ENCODE data around the gene PLA2G4B. TPM values are rescaled to one million over a fixed set of nuclear protein-coding genes. Genes with fewer than 3 reads are reported as not detected.

Gene PLA2G4B
- 8.0 and 10.5 TPM in 2 replicates for total RNA-seq

GRCh38 chr15:41838400-41838897 lies at the start of gene PLA2G4B:
Gene PLA2G4B, plus strand, starts transcription at chr15:41838847. Its CDS starts 67 bp downstream, at chr15:41838914.
- intact Hi-C loops (cut with micrococcal nuclease): no loop called here
- peaks cover 8% of the 10 kb centered on the region for H3K36me3 Mint-ChIP-seq (ENCODE audit: low read depth)
- DNase-seq (ENCODE audit: low spot score): no peak
- H3K27ac Mint-ChIP-seq: no peak within 1 kb of the TSS
- no peaks in the 10 kb centered on the region for H3K27me3 Mint-ChIP-seq (ENCODE audit: low read depth)
- peaks cover 6% of the 10 kb centered on the region for H3K4me1 Mint-ChIP-seq (ENCODE audit: low read depth)
- H3K4me3 Mint-ChIP-seq (ENCODE audit: low read depth): no peak within 1 kb of the TSS
- H3K9me3 Mint-ChIP-seq: no peaks in the 10 kb centered on the region

- Mint-ChIP-seq H3K4me3 (ENCODE audit: low read depth) (no peak overlapping the region), H3K4me1 (ENCODE audit: low read depth) (peaks cover 41% of the 10 kb centered on the region), H3K27ac (no peak overlapping the region), H3K9me3 (no peaks in the 10 kb centered on the region), H3K27me3 (ENCODE audit: low read depth) (no peaks in the 10 kb centered on the region), H3K36me3 (ENCODE audit: low read depth) (peaks cover 2% of the 10 kb centered on the region)
- intact Hi-C loops (cut with micrococcal nuclease): no loop called here
- no peak for DNase-seq (ENCODE audit: low spot score)
These were observed 49.4 kb upstream of the PLA2G4B start for GRCh38 chr15:41789236-41789635.

GRCh38 chr15:41789662-41790061 lies 49.0 kb upstream of the PLA2G4B start:
- intact Hi-C loops (cut with micrococcal nuclease): loop anchor here (2.0 kb wide), 1 partner anchor 15 kb away; the partner anchor contains the start of gene MAPKBP1
- H3K27ac Mint-ChIP-seq: no peak overlapping the region
- H3K9me3 Mint-ChIP-seq: no peaks in the 10 kb centered on the region
- no peak for DNase-seq (ENCODE audit: low spot score)
- H3K4me1 Mint-ChIP-seq (ENCODE audit: low read depth): peaks cover 41% of the 10 kb centered on the region
- peaks cover 2% of the 10 kb centered on the region for H3K36me3 Mint-ChIP-seq (ENCODE audit: low read depth)
- no peaks in the 10 kb centered on the region for H3K27me3 Mint-ChIP-seq (ENCODE audit: low read depth)
- H3K4me3 Mint-ChIP-seq (ENCODE audit: low read depth): no peak overlapping the region

DNA sequence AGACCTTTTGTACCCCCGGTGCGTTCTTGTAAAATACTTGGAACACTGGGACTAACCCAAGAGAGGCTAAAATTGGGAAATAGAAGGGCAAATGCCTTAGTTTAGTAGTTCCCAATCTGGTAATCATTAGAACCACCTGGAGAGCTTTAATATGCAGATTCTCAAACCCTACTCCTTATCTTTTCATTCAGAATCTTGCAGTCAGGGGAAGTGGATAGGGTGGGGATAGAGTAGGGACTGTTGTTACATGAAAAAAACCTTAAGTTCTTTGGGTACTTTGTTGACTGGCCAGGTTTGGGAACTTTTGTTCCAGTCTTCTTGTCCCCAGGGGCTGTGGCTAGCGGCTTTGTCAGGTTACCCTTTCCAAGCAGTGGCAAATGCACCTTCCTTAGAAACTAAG lies 48.5 kb upstream of the PLA2G4B start:
- intact Hi-C loops (cut with micrococcal nuclease): loop anchor here (2.0 kb wide), 1 partner anchor 15 kb away; the partner anchor contains the start of gene MAPKBP1
- Mint-ChIP-seq H3K36me3 (ENCODE audit: low read depth) (peaks cover 2% of the 10 kb centered on the region), H3K4me3 (ENCODE audit: low read depth) (no peak overlapping the region), H3K9me3 (no peaks in the 10 kb centered on the region), H3K27me3 (ENCODE audit: low read depth) (no peaks in the 10 kb centered on the region), H3K4me1 (ENCODE audit: low read depth) (peaks cover 42% of the 10 kb centered on the region), H3K27ac (no peak overlapping the region)
- DNase-seq (ENCODE audit: low spot score): no peak

DNA sequence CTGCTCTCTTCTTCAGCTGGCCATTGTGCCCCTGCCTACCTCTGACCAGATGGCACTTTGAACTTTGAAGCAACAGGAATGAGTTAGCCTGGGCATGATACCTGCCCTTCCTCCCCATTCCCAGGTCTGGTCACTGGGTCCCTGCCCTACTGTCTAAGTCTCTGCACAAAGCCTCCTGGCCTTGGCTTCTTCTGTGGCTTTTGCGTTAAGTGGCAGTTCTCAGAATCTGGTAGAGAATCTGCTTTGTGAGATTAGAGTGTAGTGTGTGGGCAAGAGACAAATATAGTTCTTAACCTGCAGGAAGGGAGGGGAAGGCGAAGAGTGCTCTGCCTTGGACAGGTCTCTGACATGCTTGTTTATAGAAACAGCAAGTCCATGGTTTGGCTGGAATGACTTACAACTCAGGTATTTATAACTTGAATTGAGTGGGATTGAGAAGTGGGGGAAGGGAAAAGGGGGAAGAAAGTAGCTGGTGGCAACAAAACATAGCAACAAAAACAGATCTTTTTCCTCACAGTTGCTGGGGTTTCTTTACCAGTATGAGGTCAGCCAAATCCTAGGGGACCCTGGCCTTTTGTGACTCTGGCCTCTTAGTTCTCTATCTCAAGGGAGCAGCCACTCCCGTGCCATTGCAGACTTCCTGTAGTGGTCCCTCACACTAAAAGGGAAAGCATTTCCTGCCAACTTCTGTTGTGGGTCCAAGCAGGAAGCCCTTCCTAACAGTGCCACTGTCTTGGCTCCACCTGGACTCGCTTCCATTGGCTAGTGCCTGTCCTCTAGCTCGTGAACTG lies 47.7 kb upstream of the PLA2G4B start:
- peaks cover 46% of the 10 kb centered on the region for H3K4me1 Mint-ChIP-seq (ENCODE audit: low read depth)
- no peaks in the 10 kb centered on the region for H3K27me3 Mint-ChIP-seq (ENCODE audit: low read depth)
- H3K36me3 Mint-ChIP-seq (ENCODE audit: low read depth): peaks cover 2% of the 10 kb centered on the region
- no peak for DNase-seq (ENCODE audit: low spot score)
- H3K27ac Mint-ChIP-seq: peak overlapping the region; percentile 73
- intact Hi-C loops (cut with micrococcal nuclease): loop anchor here (2.0 kb wide), 1 partner anchor 16 kb away; the partner anchor contains the start of gene MAPKBP1
- H3K4me3 Mint-ChIP-seq (ENCODE audit: low read depth): peak overlapping the region; percentile 41
- H3K9me3 Mint-ChIP-seq: no peaks in the 10 kb centered on the region

GRCh38 chr15:41791547-41791937 lies 47.1 kb upstream of the PLA2G4B start:
- peak overlapping the region; percentile 73 for H3K27ac Mint-ChIP-seq
- intact Hi-C loops (cut with micrococcal nuclease): loop anchor here (2.0 kb wide), 1 partner anchor 17 kb away; the partner anchor contains the start of gene MAPKBP1
- H3K9me3 Mint-ChIP-seq: no peaks in the 10 kb centered on the region
- no peaks in the 10 kb centered on the region for H3K27me3 Mint-ChIP-seq (ENCODE audit: low read depth)
- H3K4me3 Mint-ChIP-seq (ENCODE audit: low read depth): peak overlapping the region; percentile 6
- H3K36me3 Mint-ChIP-seq (ENCODE audit: low read depth): peaks cover 2% of the 10 kb centered on the region
- DNase-seq (ENCODE audit: low spot score): no peak
- H3K4me1 Mint-ChIP-seq (ENCODE audit: low read depth): peaks cover 49% of the 10 kb centered on the region

DNA sequence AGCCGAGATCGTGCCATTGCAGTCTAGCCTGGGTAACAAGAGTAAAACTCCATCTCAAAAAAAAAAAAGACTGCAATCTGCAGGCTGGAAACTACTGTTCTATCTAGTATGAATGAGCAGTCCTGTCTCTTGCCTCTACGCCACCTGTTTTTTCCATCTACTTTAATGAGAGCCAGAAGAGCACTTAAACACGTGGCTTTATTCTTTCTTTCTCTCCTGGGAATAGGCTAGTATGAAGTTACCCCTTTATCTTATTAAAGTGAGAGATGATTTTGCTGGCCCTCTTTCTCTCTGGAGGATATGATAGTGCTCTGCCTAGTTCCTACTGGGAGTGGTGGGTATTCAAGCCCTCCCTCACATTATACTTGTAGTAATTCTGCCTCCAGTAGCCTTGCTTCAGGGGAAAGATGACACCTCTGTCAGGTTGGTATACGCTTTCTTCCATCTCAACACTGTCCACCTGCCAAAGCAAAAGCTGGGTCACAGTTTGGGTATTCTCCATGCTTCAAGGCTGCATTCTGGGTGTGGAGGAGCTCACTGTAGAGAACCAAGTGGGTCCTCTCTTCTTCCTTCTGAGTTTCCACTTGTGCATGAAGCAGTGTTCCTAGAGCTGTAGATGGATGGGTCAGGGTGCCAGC lies 46.5 kb upstream of the PLA2G4B start:
- DNase-seq (ENCODE audit: low spot score): no peak
- Mint-ChIP-seq H3K36me3 (ENCODE audit: low read depth) (peaks cover 2% of the 10 kb centered on the region), H3K4me1 (ENCODE audit: low read depth) (peaks cover 52% of the 10 kb centered on the region), H3K27me3 (ENCODE audit: low read depth) (no peaks in the 10 kb centered on the region), H3K4me3 (ENCODE audit: low read depth) (peak overlapping the region; percentile 6), H3K27ac (no peak overlapping the region), H3K9me3 (no peaks in the 10 kb centered on the region)
- intact Hi-C loops (cut with micrococcal nuclease): loop anchor here (2.0 kb wide), 1 partner anchor 17 kb away; the partner anchor contains the start of gene MAPKBP1

DNA sequence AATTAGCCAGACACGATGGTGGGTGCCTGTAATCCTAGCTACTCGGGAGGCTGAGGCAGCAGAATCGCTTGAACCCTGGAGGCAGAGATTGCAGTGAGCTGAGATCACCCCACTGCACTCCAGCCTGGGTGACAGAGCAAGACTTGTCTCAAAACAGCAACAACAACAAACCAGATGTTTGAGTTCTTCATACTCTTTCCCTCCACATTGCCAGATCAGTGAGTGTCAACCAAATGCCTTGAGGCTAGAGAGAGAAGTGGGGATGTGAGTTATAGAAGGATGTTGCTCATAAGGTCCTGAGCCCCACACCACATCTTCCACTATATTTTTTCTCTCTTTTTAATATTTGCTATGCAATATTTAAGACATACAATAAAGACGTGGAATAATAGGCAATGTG lies 44.6 kb upstream of the PLA2G4B start:
- DNase-seq (ENCODE audit: low spot score): no peak
- intact Hi-C loops (cut with micrococcal nuclease): no loop called here
- Mint-ChIP-seq H3K27me3 (ENCODE audit: low read depth) (no peaks in the 10 kb centered on the region), H3K4me1 (ENCODE audit: low read depth) (peaks cover 48% of the 10 kb centered on the region), H3K36me3 (ENCODE audit: low read depth) (peaks cover 2% of the 10 kb centered on the region), H3K4me3 (ENCODE audit: low read depth) (no peak overlapping the region), H3K9me3 (no peaks in the 10 kb centered on the region), H3K27ac (no peak overlapping the region)

DNA sequence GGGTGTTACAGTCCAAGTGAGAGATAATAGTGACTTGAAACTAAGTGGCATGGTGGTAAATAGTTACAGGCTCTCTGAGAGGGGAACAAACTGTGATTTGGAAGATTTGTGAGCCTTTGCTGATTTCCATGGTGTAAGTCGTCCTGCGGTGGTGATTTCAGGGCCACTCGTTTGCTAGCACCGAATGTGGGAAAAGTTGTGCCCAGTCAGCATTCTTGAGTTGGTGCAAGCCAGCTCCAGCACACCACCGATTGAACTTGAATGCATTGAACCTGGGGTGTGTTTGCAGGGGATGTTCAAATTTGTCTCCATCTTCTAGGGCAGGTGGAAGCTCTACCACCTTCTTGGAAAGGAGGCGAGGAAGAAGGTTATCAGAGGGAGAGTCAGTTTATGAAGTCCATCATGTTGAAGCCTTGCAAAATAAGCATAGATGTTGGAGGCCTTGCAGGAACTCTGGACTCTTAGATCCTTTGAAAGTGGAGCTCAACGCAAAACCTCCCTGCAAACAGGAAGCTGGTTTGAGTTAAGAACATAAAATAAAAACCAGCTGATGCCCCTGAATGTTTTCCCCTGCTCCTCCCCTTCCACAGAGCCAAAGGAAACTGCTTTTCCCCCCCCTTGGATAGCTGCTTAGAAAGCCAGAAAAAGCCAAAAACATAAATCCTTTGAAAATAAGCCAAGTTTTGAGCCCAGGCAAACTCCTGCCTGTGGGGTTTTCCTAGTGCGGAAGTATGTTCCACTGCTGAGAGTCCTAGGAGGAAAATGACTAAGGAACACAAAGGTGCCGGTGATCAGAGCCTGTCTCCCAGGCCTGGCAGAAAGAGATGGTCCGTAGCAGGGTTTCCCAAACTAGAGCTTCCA lies 42.4 kb upstream of the PLA2G4B start:
- DNase-seq (ENCODE audit: low spot score): no peak
- no peaks in the 10 kb centered on the region for H3K9me3 Mint-ChIP-seq
- H3K36me3 Mint-ChIP-seq (ENCODE audit: low read depth): peaks cover 12% of the 10 kb centered on the region
- peaks cover 37% of the 10 kb centered on the region for H3K4me1 Mint-ChIP-seq (ENCODE audit: low read depth)
- H3K4me3 Mint-ChIP-seq (ENCODE audit: low read depth): no peak overlapping the region
- H3K27ac Mint-ChIP-seq: no peak overlapping the region
- no peaks in the 10 kb centered on the region for H3K27me3 Mint-ChIP-seq (ENCODE audit: low read depth)
- intact Hi-C loops (cut with micrococcal nuclease): no loop called here

GRCh38 chr15:41797201-41797944 lies 41.3 kb upstream of the PLA2G4B start:
- no peaks in the 10 kb centered on the region for H3K9me3 Mint-ChIP-seq
- H3K27me3 Mint-ChIP-seq (ENCODE audit: low read depth): no peaks in the 10 kb centered on the region
- H3K4me1 Mint-ChIP-seq (ENCODE audit: low read depth): peaks cover 26% of the 10 kb centered on the region
- intact Hi-C loops (cut with micrococcal nuclease): no loop called here
- no peak overlapping the region for H3K27ac Mint-ChIP-seq
- no peak overlapping the region for H3K4me3 Mint-ChIP-seq (ENCODE audit: low read depth)
- DNase-seq (ENCODE audit: low spot score): no peak
- peaks cover 15% of the 10 kb centered on the region for H3K36me3 Mint-ChIP-seq (ENCODE audit: low read depth)

DNA sequence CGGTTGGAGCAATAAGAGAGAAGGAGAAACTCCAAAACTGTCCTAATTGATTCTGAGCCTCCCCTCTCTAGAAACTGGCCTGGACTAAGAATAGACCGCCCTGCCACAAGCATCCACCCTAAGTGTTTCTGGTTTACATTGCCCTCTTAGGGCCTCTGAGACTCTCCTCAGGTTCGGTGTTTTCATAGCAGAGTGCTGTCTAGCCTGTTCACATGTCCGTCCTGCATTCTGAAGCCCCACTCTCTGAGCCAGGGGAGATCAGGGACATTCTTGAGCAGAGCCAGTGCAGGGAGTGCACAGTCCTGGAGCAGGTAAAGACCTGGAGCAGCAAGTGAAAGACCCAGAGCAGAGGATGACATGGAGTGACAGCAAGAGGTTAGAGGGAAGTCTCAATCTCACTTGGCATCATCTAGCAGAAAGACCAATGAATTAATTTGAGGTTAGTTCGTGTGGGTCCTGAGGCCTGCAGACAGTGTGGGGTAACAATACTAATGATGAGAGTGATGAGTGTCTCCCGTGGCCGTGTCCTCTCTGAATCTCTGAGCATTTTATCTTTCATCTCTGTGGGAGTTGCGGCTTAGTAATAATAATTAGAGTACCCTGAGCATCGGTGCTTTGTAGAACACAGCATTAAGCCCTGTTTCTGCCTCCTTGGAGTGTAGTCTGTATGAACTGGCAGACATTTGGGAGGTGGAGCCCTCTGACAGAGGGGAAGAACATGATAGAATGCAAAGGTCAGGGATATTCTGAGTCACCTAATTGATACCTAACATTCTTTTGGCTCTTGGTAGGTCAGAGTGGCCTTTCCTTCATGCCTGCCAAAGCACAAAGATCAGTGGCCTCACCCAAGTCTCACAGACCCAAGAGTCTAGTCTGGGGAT lies 39.8 kb upstream of the PLA2G4B start:
- intact Hi-C loops (cut with micrococcal nuclease): no loop called here
- Mint-ChIP-seq H3K36me3 (ENCODE audit: low read depth) (peaks cover 14% of the 10 kb centered on the region), H3K4me1 (ENCODE audit: low read depth) (peaks cover 26% of the 10 kb centered on the region), H3K27me3 (ENCODE audit: low read depth) (no peaks in the 10 kb centered on the region), H3K4me3 (ENCODE audit: low read depth) (no peak overlapping the region), H3K9me3 (no peaks in the 10 kb centered on the region), H3K27ac (peak overlapping the region; percentile 44)
- DNase-seq (ENCODE audit: low spot score): no peak

Measured in activated T-helper 2 cell treated with anti-CD3 and anti-CD28 coated beads, Interferon-gamma antibody, Interleukin-2, Interleukin-4, amounts not matched to agents 10 μg/mL and 5 μg/mL and 100 μg/mL, durations not matched to agents 14 hours and 24 hours and 36 hours (primary cell).